HepG2 (cell line): Measurements from ENCODE around the gene NMBR. TPM values are rescaled to one million over a fixed set of nuclear protein-coding genes. Genes with fewer than 3 reads are reported as not detected.
A peak's percentile ranks its signal among the peaks of the same experiment; 100 is the strongest.

Source experiments
- CCDC6 ChIP-seq: sonication (generic); formaldehyde crosslinking; IDR thresholded peaks from 2 replicates; pipeline ENCODE4 v1.8.1; 2022; ENCODE audit warnings: mild to moderate bottlenecking, missing genetic modification reagents, moderate library complexity
- CREB3 ChIP-seq: sonication (generic); formaldehyde crosslinking; IDR thresholded peaks from 2 replicates; pipeline ENCODE4 v1.5.0; 2020; ENCODE audit warnings: missing genetic modification reagents
- KDM2A ChIP-seq: sonication (generic); formaldehyde crosslinking; IDR thresholded peaks from 2 replicates; pipeline ENCODE4 v1.4.0; 2020; ENCODE audit warnings: low read depth, missing genetic modification reagents, borderline replicate concordance
- KLF16 ChIP-seq, 2 experiments: sonication (generic) in 1 of 2; formaldehyde crosslinking in 1 of 2; IDR thresholded peaks; 2 replicates each; pipeline versions ENCODE4 v1.6.1 to v1.8.0; 2016 to 2023; ENCODE audit warnings: missing genetic modification reagents in 2 of 2, missing compliant biosample characterization in 1 of 2
- KLF9 ChIP-seq: IDR thresholded peaks from 2 replicates; pipeline ENCODE4 v1.6.1; 2016; ENCODE audit warnings: low read depth
- LRRFIP1 ChIP-seq: sonication (generic); formaldehyde crosslinking; conservative IDR thresholded peaks from 2 replicates; pipeline ENCODE4 v1.4.0; 2020; ENCODE audit warnings: missing genetic modification reagents
- MTA3 ChIP-seq: sonication (generic); formaldehyde crosslinking; IDR thresholded peaks from 2 replicates; pipeline ENCODE4 v1.4.0; 2020; ENCODE audit warnings: missing genetic modification reagents
- NBN ChIP-seq: fragments of 450-650 bp; conservative IDR thresholded peaks from 2 replicates; pipeline ENCODE4 v1.6.1; 2017
- NPAS2 ChIP-seq: sonication (generic); formaldehyde crosslinking; IDR thresholded peaks from 2 replicates; pipeline ENCODE4 v1.8.0; 2022; ENCODE audit warnings: mild to moderate bottlenecking, missing genetic modification reagents, borderline replicate concordance
- RBFOX2 ChIP-seq: fragments of 200-400 bp; formaldehyde crosslinking; IDR thresholded peaks from 2 replicates; pipeline ENCODE4 v1.6.1; 2017; ENCODE audit warnings: low read depth, mild to moderate bottlenecking, low read length
- RBM22 ChIP-seq: fragments of 200-400 bp; formaldehyde crosslinking; optimal IDR thresholded peaks from 2 replicates; pipeline ENCODE3; 2017; ENCODE audit warnings: mild to moderate bottlenecking, low read length, moderate library complexity
- SIN3A ChIP-seq: IDR thresholded peaks from 2 replicates; pipeline ENCODE4 v1.6.1; 2011; ENCODE audit warnings: low read depth, mild to moderate bottlenecking, control low read depth, low read length, borderline replicate concordance
- SIX4 ChIP-seq: sonication (generic); formaldehyde crosslinking; IDR thresholded peaks from 2 replicates; pipeline ENCODE4 v1.4.0; 2020; ENCODE audit warnings: missing genetic modification reagents
- SRSF9 ChIP-seq: fragments of 200-400 bp; formaldehyde crosslinking; IDR thresholded peaks from 2 replicates; pipeline ENCODE4 v1.6.1; 2018; ENCODE audit warnings: borderline replicate concordance, mild to moderate bottlenecking, low read depth, low read length; ENCODE audit not compliant: insufficient read depth, poor library complexity, severe bottlenecking
- TERF1 ChIP-seq: sonication (generic); formaldehyde crosslinking; IDR thresholded peaks from 2 replicates; pipeline ENCODE4 v1.8.0; 2022; ENCODE audit warnings: mild to moderate bottlenecking, missing genetic modification reagents, moderate library complexity
- XBP1 ChIP-seq: sonication (generic); formaldehyde crosslinking; IDR thresholded peaks from 2 replicates; pipeline ENCODE4 v1.5.0; 2020; ENCODE audit warnings: missing genetic modification reagents
- ZHX1 ChIP-seq: sonication (generic); formaldehyde crosslinking; IDR thresholded peaks from 2 replicates; pipeline ENCODE4 v1.8.1; 2022; ENCODE audit warnings: low read depth, mild to moderate bottlenecking, missing genetic modification reagents
- ZNF430 ChIP-seq: sonication (generic); formaldehyde crosslinking; IDR thresholded peaks from 2 replicates; pipeline ENCODE4 v1.9.0; 2021; ENCODE audit warnings: mild to moderate bottlenecking, missing genetic modification reagents
- ZNF513 ChIP-seq: sonication (generic); formaldehyde crosslinking; conservative IDR thresholded peaks from 2 replicates; pipeline ENCODE4 v1.5.0; 2020; ENCODE audit warnings: missing genetic modification reagents
- ZNF619 ChIP-seq: sonication (generic); formaldehyde crosslinking; IDR thresholded peaks from 2 replicates; pipeline ENCODE4 v1.4.0; 2020; ENCODE audit warnings: mild to moderate bottlenecking, missing genetic modification reagents
- polyA plus RNA-seq, 8 experiments: library from polyadenylated mRNA; depleted of rRNA in 3 of 8; stranded (reverse) in 7 of 8; unstranded in 1 of 8; fragments of >200 nt; fragmentation: Illumina TruSeq in 4 of 8; extraction: Trizol in 4 of 8; gene quantifications; 2 replicates each; pipeline versions ENCODE4 v1.2.1 to v1.2.3, GENCODE V29; 2011 to 2016; ENCODE audit warnings: low read depth in 4 of 8, missing spikeins in 1 of 8, mixed read lengths in 1 of 8; ENCODE audit not compliant: insufficient read depth in 1 of 8
- total RNA-seq, 5 experiments: library from RNA; depleted of rRNA; stranded (reverse); fragments of >200 nt; fragmentation: Illumina TruSeq; extraction: Trizol; gene quantifications; 2 replicates each; pipeline ENCODE4 v1.2.3, GENCODE V29; 2016; ENCODE audit warnings: low read depth in 1 of 5

NMBR gene
- total and polyA plus RNA-seq, 2 of the 13 experiments (the other 11 are each of a cell fraction or from before 2014, with no cell fraction given), result not detected

GRCh38 chr6:142146828-142147662 lies at the start of gene NMBR, which contains the start of gene VTA1 (continued):
- TF ChIP-seq KLF9 (CRISPR knock-in tag) (peak; percentile 92), CREB3 (CRISPR knock-in tag) (peak; percentile 84; the same call in 1 of the 2 replicates), CCDC6 (CRISPR knock-in tag) (peak; percentile 99), SRSF9 (no peak), TERF1 (CRISPR knock-in tag) (no peak), ZHX1 (peak; percentile 88; the same call in 1 of the 2 replicates), KDM2A (CRISPR knock-in tag) (peak; percentile 99), NPAS2 (CRISPR knock-in tag) (no peak), LRRFIP1 (CRISPR knock-in tag) (no peak), SIX4 (peak; percentile 49; the same call in 1 of the 2 replicates), ZNF619 (peak; percentile 100), RBM22 (peak; percentile 88), XBP1 (CRISPR knock-in tag) (peak; percentile 32; the same call in 1 of the 2 replicates), MTA3 (CRISPR knock-in tag) (no peak), ZNF513 (CRISPR knock-in tag) (no peak), RBFOX2 (peak; percentile 84), NBN (peak; percentile 82; the same call in 1 of the 2 replicates), KLF16 (CRISPR knock-in tag; IDR thresholded peaks at IDR 0.05) (peak in 1 of 2 experiments; percentile 98; a peak in 3 of 4 replicates), ZNF430 (CRISPR knock-in tag) (peak; percentile 76; the same call in 1 of the 2 replicates), SIN3A (peak; percentile 98)
